Upper lobe of left lung (tissue), 4 donors: ENCODE data around the gene MUC21.

Experiments
- POLR2A ChIP-seq, 4 donors: fragments of 450-650 bp; IDR thresholded peaks; one replicate each; pipeline ENCODE4 v1.5.1; 2016 to 2017; ENCODE audit warnings: antibody characterized with exemption in 4 of 4, mild to moderate bottlenecking in 2 of 4
- POLR2AphosphoS5 ChIP-seq, 2 donors: sonication (generic); formaldehyde crosslinking; IDR thresholded peaks; one replicate each; pipeline ENCODE4 v1.5.1; 2017; ENCODE audit warnings: antibody characterized with exemption in 2 of 2

GRCh38 chr6:31004794-31005193, 21.3 kb downstream of the MUC21 start:
- TF ChIP-seq POLR2AphosphoS5 (IDR thresholded peaks at IDR 0.05): no peak
- TF ChIP-seq POLR2A (IDR thresholded peaks at IDR 0.05): no peak
